HG03378 (cell line): ENCODE measurements around the gene ADAD2.
A peak's percentile ranks its signal among the peaks of the same experiment; 100 is the strongest.

Experiments
- ATAC-seq: cut with Tn5 transposase; IDR thresholded peaks from one replicate; pipeline ENCODE4 v1.9.1; 2021; ENCODE audit warnings: mild to moderate bottlenecking, moderate library complexity; ENCODE audit not compliant: unreplicated experiment

ADAD2 gene

DNA sequence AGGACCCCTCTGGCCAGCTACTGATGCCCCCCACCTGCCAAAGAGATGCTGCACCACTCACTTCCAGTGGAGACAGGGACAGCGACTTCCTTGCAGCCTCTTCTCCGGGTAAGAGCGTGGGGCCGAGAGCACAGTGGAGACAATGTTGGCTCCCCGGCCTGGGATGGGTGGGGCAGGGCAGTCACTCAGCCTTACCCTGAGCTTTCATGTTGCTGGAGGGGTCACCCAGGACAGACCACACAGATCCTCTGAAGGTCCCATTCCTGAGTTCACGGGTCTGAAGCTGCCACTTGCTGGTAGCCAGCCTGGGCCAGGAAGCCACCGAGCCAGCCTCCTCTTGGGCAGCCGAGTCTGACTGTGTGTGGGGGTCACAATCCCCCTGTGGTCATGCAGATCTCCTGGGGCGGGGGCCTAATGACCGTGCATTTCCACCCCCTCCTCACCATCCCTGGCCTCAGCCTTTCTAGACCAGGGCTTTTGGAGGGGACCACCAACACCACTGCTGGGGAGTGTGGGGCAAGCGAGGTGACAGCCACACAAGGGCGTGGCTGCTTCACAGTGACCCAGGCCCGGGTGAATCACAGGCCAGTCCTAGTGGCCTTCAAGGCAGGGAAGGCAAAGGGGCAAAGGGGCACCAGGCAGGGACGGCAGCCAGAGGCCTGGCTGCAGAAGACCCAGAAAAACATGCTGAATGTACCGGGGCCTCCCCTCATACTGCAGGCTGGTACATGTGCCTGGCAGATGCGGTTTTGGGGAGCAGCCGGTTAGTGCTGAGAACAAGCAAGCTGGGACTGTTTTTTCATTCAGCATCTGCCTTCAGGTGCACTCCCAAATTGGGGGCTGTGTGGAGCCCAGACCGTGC is 14.5 kb upstream of the ADAD2 start:
- ATAC-seq = no peak

DNA sequence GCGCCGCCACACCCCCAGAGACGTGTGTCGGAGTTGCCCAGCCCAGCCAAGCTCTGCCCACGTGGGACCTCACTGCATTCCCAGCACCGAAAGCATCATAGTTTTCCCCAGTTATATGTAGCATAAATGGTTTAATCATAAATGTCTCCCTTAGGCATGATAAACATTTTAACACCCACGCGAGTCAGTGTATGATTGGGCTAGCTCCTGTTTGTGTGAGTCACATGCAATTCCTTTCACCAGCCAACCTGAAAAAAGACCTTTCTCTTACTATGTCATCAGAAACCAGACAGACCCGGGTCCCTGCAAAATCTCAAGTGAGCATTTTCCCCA is 13.2 kb upstream of the ADAD2 start:
- no peak for ATAC-seq

DNA sequence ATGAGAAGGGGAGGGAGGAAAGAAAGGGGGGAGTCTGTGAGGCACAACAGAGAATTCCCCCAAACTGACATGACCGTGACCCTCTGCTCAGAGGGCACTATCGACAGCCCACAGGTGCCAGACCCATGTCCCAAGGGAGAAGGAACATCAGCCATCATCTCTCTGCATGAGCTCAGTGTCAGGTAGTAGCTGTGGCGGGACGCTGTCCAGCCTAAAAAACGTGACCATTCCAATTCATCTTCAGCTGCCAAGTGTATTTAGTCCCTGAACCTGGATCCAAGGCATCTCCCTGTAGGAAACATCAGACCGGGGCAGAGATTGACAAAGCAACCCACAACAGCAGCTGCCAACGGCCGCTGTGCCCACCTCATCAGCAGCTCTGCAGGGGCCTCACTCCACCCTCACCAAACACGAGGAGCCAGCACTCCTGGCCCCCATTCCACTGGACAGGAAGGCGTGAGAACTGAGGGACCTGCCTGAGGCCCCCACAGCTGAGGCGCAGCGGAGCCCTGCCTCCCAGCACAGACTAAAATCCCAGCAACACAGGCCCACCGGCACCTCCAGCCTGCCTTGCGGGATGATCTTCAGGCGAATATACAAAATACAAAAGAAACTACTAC is 12.7 kb upstream of the ADAD2 start:
- ATAC-seq = no peak

DNA sequence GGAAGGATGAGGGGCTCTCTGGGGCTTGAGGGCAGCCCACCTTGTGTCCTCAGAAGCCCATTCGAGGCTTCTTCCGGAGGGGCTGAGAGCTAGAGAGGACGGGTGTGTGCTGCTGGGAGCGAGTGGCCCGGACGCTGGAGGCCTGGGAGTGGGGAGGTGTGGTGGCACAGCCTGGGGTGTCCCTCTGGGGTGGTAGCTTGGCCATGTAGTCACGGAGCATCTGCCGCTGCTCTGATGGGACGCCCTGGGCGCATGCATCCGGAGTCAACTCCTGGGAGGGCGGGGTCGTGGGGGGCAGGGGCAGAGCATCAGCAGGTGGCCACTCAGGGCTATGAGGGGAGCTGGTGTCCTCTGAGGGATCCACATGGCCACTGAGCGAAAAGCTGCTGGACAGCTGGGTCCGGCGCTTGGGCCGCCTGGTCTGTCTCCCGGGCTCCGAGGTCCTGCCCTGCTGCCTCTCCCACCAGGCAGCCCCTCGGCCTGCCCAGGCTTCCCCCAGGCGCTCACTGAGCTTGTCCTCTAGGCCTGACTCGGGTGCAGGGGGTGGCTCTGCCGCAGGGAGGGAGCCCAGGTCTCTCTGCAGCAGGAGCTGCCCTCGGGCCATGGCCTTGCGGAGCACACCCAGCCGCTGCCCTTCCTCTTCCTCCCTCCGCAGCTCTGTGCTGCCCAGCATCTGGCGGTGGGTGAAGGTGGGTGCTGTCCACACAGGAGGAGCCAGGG is 11.9 kb upstream of the ADAD2 start:
- no peak for ATAC-seq

DNA sequence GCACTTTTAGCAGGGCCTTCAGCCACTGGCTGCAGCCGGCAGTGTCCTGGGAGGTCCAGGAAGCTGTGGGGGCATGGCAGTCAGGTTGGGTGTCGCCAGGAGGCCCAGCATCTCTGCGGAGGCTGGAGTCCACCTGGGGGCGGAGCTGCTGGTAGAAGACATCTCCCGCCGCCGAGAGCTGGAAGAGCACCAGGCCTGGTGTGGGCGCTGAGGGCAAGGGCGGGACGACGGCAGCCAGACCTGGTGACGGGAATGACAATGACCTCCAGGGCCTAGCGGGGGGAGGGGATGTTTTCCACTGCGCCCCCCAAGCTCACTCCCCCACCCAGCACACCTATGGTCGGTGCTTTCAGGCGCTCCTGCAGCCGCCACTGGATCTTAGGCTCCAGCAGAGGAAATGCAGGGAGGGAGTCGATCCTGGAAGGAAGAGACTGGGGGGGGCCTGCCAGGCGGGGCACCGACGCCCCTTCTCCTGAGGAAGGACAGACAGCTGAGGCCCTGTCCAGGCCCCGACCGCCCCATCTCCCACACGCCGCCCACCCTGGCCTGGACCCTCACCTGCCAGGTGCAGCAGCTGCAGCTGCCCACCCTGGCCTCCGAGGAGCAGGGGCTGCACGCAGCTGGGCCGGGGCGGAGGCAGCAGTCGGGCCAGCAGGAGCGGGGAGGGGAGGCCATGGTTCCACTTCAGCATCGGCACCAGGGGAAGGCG is 11.2 kb upstream of the ADAD2 start:
- no peak for ATAC-seq

DNA sequence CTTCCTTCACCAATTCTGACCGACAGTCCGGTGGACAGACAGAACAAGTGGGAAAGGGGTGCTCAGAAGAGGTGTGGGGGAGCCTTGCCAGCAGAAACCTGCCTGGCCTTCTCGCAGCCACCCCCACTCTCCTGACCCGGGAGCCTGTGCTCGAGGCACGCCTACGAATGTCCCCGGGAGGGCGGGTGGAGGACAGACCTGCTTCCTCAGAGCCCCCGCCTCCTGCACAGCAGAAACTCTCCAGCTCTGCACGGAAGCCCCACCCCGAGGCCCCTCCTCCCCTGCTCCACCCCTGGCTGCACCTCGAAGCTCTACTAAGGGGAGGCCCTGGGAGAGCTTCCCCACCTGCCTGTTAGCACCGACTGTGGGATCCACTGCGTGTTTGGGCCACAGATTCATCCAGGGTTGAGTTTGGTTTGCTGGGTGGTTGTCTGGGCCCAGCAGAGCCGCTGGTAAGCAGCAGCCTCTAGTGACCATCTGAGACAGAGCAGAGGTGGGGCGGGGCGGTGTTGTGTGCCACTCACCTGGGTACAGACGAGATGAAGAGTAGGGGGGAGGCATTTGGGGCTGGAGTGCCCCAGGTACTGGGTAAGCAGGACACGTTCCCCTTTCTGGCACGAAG is 10.3 kb upstream of the ADAD2 start:
- no peak for ATAC-seq

DNA sequence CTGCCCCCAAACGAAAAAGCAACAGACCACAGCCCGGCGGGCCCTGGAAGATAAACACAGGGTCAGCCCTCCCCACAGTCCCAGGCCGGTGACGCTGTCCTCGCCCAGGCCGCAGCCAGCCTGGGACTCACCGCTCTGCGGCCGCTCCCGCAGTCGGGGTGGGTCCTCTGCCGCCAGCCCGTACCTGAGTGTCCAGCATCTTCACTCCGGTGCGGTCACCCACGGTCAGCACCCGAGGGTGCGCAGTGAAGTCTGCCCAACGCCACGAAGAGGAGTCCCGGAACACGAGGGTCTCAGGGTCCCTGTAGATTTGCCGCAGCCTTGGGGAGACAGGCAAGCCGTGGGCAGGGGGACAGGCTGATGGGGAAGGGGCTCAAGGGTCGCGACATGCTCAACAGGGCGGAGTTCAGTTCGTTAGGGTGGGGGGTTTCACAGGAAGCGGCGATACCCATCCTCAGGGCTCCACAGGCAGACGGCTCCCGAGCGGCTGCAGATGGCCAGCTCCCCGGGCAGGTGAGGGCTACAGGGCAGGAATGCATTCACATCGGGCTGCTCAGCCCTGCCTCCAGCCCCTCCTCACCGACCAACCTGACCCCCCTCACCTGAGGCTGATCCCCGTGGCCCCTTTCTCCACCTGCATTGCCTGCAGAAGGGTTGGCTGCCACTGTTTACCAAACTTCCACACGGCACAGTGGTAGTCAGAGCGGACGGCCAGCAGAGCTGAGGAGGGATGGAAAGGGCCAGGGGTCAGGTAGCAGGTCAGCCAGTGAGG is 9.6 kb upstream of the ADAD2 start:
- ATAC-seq = no peak

DNA sequence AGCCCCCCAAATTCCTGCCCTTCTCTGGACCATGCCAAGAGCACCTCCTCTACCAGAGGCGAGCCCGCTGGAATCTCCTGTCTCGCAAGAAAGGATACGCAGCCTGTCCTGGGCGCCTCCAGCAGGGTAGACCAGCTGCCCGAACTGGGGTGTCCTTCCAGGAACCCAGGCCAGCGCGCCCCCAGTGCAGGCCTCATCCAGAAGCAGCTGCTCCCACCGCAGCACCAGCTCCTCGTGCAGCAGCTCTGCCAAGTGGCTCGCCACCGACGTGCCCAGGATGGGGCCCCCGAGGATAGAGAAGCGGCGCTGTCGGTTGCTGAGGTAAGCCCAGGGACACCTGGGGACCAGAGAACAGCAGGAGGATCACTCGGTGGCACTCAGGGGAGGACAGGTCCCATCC is 8.9 kb upstream of the ADAD2 start:
- ATAC-seq = no peak

DNA sequence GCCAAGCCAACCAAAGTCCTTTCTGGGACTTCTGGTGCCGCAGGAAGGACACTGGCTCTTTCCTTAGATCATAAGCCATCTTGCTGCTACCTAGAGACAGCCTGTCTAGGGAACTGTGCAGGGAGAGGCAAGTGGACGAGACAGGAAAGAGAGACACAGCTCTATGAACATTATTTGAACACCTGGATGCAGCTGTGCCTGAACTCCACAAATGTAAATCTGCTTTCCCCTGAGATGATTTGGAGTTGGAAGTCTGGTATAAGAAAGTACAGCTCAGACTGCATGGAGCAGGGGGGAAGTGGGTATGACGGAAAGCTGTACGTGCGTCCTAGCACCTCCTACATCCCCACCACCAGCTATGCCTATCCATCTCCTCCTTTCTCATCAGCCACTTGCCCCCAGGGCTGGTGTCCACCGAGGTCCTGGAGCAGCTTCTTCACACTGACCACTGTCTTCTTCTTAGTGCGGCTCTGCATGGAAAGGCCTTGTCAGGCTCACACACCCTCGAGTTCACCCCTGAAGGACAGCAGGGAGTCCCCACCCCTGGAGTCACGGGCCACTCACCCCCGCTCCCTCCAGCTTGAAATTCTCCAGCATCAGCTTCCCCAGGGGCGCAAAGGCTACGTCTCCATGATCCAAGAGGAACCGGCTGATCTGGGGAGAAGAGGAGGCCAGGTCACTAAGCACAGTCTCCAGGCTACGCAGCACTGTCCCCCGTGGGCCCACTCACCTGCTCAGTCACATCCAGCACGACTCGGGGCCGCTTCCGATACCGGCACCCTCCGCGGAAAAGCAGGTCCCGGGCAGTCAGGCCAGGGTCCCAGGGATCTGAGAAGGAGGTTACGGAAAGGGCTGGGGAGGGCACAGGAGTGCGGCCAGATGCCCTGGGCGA is 8.0 kb upstream of the ADAD2 start:
- no peak for ATAC-seq

DNA sequence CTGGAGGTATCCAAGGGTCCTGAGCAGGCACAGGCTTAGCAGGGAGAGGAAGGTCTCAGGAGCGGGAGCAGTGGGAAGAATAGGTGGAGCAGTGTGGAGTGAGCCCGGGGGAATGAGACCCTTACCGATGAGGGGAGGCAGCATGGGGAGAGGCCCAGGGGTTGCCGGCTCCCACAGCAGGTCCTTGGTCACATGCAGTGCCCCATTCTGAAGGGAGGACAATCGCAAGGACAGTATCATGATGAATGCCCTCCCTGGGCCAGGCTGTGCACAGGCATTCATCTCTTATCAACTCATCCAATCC is 7.4 kb upstream of the ADAD2 start:
- no peak for ATAC-seq

DNA sequence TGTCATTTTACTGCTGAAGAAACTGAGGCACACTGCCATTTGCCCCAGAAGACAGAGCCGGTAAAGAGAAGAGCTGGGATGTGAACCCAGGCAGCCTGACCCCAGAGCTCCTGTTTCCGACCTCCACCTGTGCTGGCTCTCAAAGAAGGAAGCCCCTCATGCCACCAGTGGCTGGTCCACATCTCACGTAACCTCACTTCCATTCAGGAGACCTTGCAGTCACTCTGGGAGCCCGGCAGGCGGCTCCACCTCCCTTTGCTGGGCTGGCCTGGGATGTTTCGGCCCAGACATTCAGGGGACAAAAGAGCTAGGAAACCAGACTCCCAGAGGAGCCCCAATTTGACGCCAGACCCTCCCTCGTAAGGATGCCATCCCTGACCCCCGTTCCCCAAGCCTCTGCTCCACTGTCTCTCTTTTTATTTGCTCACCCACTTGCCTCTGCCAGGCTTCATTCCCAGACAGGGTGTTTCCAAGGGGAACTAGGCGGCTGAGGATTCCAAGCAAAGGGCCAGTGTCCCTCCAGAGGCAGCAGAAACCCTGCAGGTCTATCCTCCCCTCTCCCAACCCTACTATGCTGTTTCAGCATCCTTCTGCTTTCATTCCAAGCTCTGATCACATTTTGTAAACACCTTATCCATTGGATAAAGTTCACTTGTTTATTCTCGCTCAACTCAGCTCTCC is 6.9 kb upstream of the ADAD2 start:
- no peak for ATAC-seq

DNA sequence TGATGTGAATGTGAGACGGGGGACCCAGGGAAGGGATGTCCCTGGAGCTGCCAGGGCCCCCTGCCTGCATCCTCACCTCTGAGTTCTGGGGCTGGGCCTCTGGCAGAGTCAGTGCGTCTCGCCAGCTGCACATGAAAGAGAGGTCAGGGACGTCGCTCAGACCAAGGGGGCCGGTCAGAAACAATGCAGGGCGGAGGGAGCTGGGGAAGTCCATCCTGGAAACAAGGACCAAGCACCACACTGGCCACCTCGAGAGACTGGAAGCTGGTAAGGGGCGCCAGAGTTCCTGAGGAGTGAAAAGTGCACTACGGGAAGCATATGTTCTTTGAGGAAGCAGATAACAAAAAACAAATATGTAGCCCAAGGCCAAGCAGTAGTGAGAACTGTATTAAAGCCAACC is 6.2 kb upstream of the ADAD2 start:
- no peak for ATAC-seq

DNA sequence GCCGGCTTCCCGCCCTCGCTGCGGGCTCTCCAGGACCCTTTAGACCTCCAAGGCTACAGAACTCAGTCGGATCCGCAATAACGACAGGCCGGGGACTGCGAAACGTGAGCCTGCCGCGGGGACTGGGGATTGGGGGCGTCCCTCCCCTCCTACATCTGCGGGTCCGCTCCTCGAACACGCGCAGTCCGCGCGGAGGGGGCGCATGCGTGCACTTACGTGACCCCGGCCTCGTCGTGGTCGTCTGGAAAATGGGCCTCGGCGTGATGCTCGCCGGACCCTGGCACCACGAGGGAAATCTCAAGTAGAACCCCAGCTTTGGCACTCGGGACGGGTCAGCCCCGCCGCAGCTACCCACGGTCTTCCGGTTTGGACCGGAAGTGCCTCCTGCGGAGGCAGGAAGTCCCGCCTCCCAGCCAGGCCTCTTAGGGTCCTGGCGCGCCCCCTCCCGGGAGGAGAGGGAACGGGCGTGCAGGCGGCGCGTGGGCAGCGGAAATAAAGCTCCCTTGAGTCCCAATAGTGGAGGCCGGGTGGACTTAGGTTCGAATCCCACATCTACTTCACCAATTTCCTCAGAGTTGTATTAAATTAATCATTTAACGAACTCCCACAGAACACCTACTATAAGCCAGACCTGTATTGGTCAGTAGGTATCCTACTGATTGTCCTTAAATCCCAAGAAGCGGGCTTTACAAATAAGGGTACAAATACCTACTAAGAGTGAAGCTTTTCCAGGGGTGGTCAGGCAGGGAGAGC is 4.1 kb upstream of the ADAD2 start, which contains the start of gene TAF1C:
Gene TAF1C, minus strand, starts transcription at position 373 of the 753 bp plus-strand sequence. CDS start 2,069 bp downstream, outside the sequence.
- ATAC-seq = peak; percentile 72

DNA sequence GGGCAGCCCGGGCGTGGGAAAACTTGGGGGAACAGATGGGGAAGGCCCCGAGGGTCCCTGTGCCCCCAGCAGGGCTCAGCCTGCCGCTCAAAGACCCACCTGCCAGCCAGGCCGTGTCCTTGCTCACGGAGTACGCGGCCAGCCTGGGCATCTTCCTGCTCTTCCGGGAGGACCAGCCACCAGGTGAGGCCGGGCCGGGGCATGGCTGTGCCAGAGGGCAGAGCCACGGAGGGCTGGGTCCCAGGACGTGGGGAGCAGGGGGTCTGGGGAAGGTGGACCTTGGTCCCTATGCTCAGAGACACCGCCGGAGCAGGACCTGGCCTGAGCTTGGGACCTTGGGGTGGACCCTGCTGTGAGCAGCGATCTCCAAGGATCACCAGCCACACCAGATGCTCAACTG is 509 bp downstream of the ADAD2 start:
- ATAC-seq = no peak

DNA sequence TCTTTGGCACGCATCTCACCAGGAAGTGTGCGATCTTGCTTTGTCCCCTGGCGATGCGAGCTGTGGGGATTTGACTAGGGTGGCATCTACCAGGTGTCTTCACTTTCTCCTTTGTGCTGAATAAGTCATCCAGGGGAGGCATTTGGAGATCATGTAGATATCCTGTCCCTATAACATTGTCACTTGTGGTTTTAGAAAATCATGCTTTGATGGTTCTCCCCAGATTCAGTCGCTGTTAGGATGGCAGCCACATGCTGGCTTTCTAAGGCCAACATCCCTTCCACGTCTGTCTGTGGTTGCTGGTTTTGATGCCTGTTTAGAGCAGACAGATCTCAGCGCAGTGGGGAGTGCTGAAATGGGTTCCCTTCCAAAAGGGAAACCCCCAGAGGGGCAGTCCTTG is 2.5 kb downstream of the ADAD2 start:
- ATAC-seq = no peak

DNA sequence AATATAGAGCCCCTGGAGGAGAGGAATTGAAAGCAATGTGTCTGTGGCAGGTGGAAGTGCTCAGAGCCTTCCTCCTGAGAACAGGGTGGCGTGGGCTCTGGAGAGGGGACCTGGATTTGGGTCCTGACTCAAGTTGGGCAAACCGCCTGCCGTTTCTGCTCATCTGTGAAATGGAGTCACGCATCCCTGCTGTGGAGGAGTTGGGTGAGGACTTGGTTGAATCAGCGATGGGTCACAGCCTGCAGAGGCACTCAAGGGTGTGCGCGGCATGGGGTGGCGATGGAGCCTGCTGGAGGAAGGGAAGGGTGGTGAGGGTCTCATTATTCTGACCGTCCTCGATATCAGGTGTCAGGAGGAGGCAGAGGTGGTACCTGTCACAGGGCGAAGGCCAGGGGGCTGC is 3.1 kb downstream of the ADAD2 start:
- ATAC-seq = no peak

DNA sequence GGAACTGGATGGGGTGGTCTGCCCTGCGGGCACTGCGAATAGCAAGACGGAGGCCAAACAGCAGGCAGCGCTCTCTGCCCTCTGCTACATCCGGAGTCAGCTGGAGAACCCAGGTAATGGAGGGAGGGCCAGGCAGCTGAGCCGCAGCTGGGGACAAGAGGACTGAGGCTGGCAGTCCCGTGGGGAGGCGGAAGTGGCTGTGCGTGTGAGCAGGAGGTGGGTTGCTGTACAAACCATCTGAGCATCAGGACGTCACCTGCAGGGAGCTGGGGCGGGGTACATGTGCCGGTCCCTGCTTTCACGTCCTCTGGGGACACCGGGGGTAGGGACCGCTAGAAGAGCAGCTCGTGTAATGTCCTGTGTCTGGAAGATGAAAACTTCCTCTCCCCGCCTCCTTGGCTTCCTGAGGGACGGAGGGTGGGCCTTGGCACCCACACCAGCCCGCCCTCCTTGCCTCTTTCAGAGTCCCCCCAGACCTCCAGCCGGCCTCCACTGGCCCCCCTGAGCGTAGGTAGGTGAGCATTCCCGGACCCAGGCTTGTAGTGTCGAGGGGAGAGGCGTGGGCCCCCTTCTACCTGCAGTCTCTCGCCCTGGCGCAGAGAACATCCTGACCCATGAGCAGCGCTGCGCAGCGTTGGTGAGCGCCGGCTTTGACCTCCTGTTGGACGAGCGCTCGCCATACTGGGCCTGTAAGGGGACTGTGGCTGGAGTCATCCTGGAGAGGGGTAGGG is 3.7 kb downstream of the ADAD2 start:
- ATAC-seq = no peak
